Peyer's patch (tissue), 4 donors: ENCODE data around the gene PPP3R1.

ENCODE experiments used
- CTCF ChIP-seq, 6 experiments: fragments of 450-650 bp in 4 of 6; fragments of 200-600 bp in 2 of 6; sonication (generic) in 1 of 6; IDR thresholded peaks; one replicate each; pipeline ENCODE4 v1.5.1; 2017 to 2019; ENCODE audit warnings: antibody characterized with exemption in 6 of 6, mild to moderate bottlenecking in 3 of 6, moderate library complexity in 1 of 6
- POLR2A ChIP-seq, 2 donors: fragments of 450-650 bp; IDR thresholded peaks; one replicate each; pipeline ENCODE4 v1.5.1; 2017; ENCODE audit warnings: antibody characterized with exemption in 2 of 2, mild to moderate bottlenecking in 2 of 2, moderate library complexity in 2 of 2

- TF ChIP-seq CTCF (IDR thresholded peaks at IDR 0.05) (no peak), POLR2A (IDR thresholded peaks at IDR 0.05) (no peak)
These were observed 110.5 kb downstream of the PPP3R1 start for GRCh38 chr2:68141875-68142274.
